ENCODE data around the gene SEMA3A.

- no peak for TF ChIP-seq CTCF (conservative IDR thresholded peaks at IDR 0.05; ENCODE audit: low read depth, low read length)
- no peak for TF ChIP-seq POLR2A (IDR thresholded peaks at IDR 0.05; ENCODE audit: low read depth, low read length)
- TF ChIP-seq MXI1 (IDR thresholded peaks at IDR 0.05; ENCODE audit: borderline replicate concordance, low read depth, low read length), result no peak
- no peak for TF ChIP-seq SMC3 (IDR thresholded peaks at IDR 0.05; ENCODE audit: low read depth, low read length)
- no peak for TF ChIP-seq RCOR1 (IDR thresholded peaks at IDR 0.05; ENCODE audit: insufficient replicate concordance, low read length)
- TF ChIP-seq RAD21 (IDR thresholded peaks at IDR 0.05; ENCODE audit: low read length), result no peak
- no peak for TF ChIP-seq CEBPB (IDR thresholded peaks at IDR 0.05; ENCODE audit: low read depth, low read length)
- TF ChIP-seq, protein P1, sequence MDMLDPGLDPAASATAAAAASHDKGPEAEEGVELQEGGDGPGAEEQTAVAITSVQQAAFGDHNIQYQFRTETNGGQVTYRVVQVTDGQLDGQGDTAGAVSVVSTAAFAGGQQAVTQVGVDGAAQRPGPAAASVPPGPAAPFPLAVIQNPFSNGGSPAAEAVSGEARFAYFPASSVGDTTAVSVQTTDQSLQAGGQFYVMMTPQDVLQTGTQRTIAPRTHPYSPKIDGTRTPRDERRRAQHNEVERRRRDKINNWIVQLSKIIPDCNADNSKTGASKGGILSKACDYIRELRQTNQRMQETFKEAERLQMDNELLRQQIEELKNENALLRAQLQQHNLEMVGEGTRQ (IDR thresholded peaks at IDR 0.05; ENCODE audit: low read depth, low read length), result no peak
- TF ChIP-seq BHLHE40 (IDR thresholded peaks at IDR 0.05; ENCODE audit: low read depth, low read length), result no peak
- no peak for TF ChIP-seq NFE2L2 (IDR thresholded peaks at IDR 0.05; ENCODE audit: low read depth, low read length)
- no peak for TF ChIP-seq MAZ (IDR thresholded peaks at IDR 0.05; ENCODE audit: borderline replicate concordance, low read depth, low read length)
- no peak for TF ChIP-seq MAFK (IDR thresholded peaks at IDR 0.05; ENCODE audit: low read depth, low read length)
- no peak for TF ChIP-seq FOS (IDR thresholded peaks at IDR 0.05; ENCODE audit: low read depth, low read length)
- TF ChIP-seq RFX5 (IDR thresholded peaks at IDR 0.05; ENCODE audit: low read depth, low read length), result no peak
Observed at GRCh38 chr7:84110400-84110799, 84.2 kb downstream of the SEMA3A start.
